Stomach (tissue), 4 donors: ENCODE measurements around the gene CD300LF.
A peak's percentile ranks its signal among the peaks of the same experiment; 100 is the strongest.

Experiments used
- CTCF ChIP-seq, 7 experiments: fragments of 450-650 bp in 4 of 7; fragments of 200-600 bp in 3 of 7; sonication (generic) in 3 of 7; IDR thresholded peaks; one replicate each; pipeline ENCODE4 v1.5.1; 2016 to 2019; ENCODE audit warnings: antibody characterized with exemption in 7 of 7, control low read depth in 2 of 7, mild to moderate bottlenecking in 1 of 7
- POLR2AphosphoS5 ChIP-seq, 3 donors: sonication (generic); formaldehyde crosslinking; IDR thresholded peaks; one replicate each; pipeline ENCODE4 v1.6.1; 2016; ENCODE audit warnings: antibody characterized with exemption in 3 of 3

GRCh38 chr17:74744714-74745547 is 32.2 kb upstream of the CD300LF start:
- TF ChIP-seq CTCF (IDR thresholded peaks at IDR 0.05) = peak in 6 of 7 experiments; percentile 97 to 100 (median 100)
- TF ChIP-seq POLR2AphosphoS5 (IDR thresholded peaks at IDR 0.05) = peak in 2 of 3 donors; percentile 56 to 88
